ENCODE measurements around the gene CEACAM19.
"Not testable (repeated sequence)": the region's sequence is repeated elsewhere in the genome, so short reads cannot be mapped to it uniquely, and the experiment has no call there.

The CEACAM19 gene

GRCh38 chr19:44645407-44646048 lies 25.8 kb upstream of the CEACAM19 start:
- no peak for DNase-seq (ENCODE audit: low read depth in 2 of 2)

- no peak for DNase-seq (ENCODE audit: low read depth in 2 of 2)
Measured at GRCh38 chr19:44646049-44646416, 25.2 kb upstream of the CEACAM19 start.

GRCh38 chr19:44647144-44647543 lies 24.1 kb upstream of the CEACAM19 start:
- no peak for DNase-seq (ENCODE audit: low read depth in 2 of 2)

DNA sequence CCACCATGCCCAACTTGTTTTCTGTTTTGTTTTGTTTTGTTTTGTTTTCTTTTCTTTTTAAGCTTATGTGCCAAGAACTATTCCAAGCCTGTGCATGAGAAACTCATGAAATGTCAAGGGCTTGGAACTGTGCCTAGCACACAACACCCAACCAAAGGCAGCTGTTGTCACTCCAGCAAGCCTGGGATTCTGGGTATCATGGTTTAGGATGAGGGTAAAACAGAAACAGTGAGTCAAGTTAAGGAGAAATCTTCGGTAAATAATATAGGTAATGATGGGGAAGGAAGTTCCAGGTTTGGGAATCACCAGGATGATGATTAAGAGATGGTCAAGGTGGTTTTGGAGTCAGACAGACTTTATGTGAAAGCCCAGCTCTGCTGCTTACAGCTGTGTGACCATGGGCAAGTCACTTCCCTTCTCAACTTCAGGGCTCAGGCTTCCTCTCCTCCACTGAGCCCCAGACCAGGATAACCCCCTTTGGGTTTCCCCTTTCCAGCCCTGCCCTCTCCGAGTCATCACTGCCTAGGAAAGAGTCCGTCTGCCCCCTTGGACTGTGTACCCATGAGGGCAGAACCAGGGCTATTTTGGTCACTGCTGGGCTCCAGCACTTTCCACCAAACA lies 22.5 kb upstream of the CEACAM19 start:
- DNase-seq (ENCODE audit: low read depth in 2 of 2): no peak

- DNase-seq (ENCODE audit: low read depth in 2 of 2): no peak
Measured at GRCh38 chr19:44649578-44650145, 21.6 kb upstream of the CEACAM19 start.

DNA sequence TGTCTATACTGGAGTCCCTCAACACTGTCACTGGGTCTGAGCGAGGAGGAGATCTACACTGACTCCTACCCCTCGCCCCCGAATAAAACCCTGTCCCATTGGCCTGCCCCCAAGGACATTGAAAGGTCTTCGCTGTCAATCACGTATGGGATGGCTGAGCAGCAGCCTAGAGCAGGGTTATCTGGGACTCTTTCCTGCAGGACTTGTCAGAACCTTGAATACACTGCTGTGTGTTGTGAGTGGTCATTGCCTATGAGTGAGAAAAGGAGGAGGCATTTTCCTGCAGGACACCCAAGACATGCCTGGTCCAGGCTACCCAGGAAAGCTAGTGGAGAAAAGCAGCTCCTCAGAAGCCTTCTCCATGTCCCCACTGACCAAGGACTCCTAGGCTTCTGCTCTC lies 17.9 kb upstream of the CEACAM19 start:
- DNase-seq (ENCODE audit: low read depth in 2 of 2): no peak

DNA sequence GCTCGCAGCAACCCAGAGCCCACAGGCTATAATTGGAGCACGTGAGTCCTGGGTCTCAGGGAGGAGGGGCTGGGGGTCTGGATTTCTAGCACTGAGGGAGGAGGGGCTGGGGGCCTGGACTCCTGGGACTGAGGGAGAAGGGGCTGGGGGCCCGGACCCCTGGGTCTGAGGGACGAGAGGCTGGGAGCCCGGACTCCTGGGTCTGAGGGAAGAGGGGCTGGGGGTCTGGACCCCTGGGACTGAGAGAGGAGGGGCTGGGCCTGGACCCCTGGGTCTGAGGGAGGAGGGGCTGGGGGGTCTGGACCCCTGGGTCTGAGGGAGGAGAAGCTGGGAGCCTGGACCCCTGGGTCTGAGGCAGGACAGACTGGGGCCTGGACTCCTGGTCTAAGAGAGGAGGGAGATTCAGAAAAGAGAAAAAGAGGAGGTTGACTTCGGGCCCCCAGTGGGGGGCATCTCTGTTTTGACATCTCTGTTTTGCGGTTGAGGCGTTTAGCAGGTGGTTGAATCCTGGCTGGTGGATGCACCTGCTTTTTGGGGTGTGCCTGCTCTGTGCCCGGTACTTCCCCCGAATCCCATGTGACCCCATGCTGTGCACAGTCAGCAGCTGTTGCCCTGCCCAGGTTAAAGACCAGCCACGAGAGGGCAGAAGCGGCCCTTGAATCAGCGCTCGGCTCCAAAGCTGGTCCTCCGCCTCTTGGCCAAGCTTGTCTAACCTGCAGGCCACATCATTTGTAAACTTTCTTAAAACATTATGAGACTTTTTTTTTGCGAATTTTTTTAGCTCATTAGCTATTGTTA lies 17.1 kb upstream of the CEACAM19 start:
- no peak for DNase-seq (ENCODE audit: low read depth in 2 of 2)

DNA sequence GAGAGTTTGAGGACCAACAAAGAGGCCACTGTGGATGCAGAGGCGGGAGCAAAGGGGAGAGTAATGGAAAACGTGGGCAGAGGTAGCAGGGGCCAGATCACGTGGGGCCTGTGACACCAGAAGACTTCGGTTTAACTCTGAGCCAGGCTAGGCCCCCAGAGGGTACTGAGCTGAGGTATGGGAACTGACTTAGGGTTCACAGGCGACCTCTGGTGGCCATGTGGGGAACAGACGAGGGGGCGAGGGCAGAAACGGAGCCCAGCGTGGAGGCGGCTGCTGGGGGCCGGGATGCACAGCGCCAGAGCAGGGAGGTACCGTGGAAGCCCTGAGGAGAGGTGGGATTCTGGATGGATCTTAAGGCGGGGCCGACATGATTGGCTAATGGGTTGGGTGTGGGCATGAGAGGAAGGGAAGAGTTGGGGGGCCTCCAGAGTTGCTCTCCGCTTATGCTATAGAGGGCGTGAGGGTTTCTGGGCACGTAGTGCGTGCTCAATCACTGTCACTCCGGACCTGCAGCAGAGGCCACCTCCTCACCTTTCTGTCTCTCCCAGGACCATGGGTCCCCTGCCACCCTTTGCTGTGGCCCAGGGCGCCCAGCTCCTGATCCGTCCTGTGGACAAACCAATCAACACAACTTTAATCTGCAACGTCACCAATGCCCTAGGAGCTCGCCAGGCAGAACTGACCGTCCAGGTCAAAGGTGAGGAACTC lies 13.9 kb upstream of the CEACAM19 start:
- peak; percentile 53 to 57 for DNase-seq (ENCODE audit: low read depth in 2 of 2)

DNA sequence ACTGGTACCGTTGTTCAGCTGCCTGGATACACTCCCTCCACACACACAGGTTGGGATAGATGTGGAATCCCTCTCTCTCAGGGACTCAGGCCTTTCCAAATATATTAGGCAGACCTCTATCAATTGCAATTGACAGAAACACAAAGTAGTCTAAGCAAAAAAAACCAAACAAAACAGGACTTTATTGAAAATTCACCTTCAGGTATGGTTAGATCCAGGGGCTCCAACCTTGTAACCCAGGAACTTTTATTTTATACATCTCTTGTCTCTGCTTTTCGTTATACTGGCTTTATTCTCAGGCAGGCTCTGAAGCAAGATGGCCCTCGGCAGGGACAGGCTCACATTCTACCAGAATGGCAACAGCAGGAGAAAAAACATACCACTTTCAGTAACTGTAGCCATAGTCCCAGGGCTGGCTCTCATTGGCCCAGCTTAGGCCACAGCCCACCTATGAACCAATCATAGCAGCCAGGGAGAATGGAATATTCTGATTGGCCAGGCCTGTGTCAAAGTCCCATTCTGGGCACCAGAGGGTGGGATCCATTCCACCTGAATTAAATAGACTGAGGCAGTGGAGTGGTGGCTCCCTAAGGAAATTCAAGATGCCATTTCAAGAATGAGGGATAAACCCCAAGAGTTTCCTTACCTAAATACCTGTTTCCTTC lies 13.1 kb upstream of the CEACAM19 start:
- DNase-seq (ENCODE audit: low read depth in 2 of 2): no peak

- DNase-seq (ENCODE audit: low read depth in 2 of 2): no peak
Measured at GRCh38 chr19:44660081-44660480, 11.2 kb upstream of the CEACAM19 start.

DNA sequence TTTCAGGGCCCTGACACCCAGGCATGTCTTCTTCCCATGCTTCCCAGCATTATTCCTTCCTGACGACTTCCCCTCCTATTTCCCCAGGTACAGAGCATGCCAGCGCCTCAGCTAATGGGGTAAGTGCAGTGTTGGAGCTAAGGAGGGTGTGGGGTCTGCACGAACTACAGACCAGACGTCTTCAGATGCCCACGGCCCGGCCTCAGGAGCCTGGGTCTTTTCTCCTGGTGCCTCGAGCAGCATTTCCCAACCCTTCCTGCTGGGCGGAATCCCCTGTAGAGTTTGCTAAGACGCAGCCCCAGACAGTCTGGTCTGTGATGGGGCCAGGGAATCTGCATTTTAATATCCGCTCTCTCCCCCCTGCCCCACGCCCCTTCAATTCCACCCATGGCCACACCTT lies 10.1 kb upstream of the CEACAM19 start:
- no peak for DNase-seq (ENCODE audit: low read depth in 2 of 2)

GRCh38 chr19:44661904-44662303 lies 9.4 kb upstream of the CEACAM19 start:
- DNase-seq (ENCODE audit: low read depth in 2 of 2): no peak

DNA sequence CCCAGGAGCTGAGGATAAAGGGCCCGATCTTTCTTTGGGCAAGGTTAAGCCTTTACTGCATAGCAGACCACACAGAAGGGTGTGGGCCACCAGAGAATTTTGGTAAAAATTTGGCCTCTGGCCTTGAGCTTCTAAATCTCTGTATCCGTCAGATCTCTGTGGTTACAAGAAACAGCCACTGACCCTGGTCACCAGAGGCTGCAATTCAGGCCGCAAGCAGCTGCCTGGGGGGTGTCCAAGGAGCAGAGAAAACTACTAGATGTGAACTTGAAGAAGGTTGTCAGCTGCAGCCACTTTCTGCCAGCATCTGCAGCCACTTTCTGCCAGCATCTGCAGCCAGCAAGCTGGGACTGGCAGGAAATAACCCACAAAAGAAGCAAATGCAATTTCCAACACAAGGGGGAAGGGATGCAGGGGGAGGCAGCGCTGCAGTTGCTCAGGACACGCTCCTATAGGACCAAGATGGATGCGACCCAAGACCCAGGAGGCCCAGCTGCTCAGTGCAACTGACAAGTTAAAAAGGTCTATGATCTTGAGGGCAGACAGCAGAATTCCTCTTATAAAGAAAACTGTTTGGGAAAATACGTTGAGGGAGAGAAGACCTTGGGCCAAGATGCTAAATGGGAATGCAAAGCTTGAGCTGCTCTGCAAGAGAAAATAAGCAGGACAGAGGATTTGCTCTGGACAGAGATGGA lies 8.4 kb upstream of the CEACAM19 start:
- DNase-seq (ENCODE audit: low read depth in 2 of 2): no peak

GRCh38 chr19:44663996-44664395 lies 7.3 kb upstream of the CEACAM19 start:
- no peak for DNase-seq (ENCODE audit: low read depth in 2 of 2)

- DNase-seq (ENCODE audit: low read depth in 2 of 2): no peak
Measured at GRCh38 chr19:44664976-44665375, 6.3 kb upstream of the CEACAM19 start.

DNA sequence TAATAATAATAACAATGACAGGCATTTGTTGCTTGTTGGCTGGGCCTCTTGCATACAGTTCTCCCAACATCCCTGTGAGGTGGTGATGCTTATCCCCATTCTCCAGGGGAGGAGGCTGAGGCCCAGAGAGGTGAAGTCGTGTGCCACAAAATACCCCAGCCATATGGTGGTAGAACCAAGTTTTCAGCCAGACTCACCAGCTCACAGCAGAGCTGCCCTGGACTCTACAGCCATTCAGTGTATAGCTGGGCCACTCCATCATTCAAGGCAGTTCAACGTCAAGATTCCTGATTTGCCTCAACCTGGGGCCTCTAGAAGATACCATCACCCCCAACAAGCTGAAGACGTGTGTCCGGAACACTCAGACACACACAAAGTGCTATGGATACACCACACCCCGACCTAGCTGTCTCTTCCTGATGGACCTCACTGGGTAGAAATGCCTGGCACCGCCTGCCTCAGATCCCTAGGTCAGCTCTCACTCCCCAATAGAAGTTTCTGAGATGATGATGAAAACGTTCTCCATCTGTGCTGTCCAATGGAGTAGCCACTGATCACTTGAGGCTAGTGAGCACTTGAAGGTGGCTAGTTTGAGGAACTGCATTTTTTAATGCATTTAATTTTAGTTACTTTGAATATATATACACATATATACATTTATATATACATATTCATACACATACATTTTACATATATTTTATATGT lies 4.3 kb upstream of the CEACAM19 start:
- DNase-seq (ENCODE audit: low read depth in 2 of 2): no peak

DNA sequence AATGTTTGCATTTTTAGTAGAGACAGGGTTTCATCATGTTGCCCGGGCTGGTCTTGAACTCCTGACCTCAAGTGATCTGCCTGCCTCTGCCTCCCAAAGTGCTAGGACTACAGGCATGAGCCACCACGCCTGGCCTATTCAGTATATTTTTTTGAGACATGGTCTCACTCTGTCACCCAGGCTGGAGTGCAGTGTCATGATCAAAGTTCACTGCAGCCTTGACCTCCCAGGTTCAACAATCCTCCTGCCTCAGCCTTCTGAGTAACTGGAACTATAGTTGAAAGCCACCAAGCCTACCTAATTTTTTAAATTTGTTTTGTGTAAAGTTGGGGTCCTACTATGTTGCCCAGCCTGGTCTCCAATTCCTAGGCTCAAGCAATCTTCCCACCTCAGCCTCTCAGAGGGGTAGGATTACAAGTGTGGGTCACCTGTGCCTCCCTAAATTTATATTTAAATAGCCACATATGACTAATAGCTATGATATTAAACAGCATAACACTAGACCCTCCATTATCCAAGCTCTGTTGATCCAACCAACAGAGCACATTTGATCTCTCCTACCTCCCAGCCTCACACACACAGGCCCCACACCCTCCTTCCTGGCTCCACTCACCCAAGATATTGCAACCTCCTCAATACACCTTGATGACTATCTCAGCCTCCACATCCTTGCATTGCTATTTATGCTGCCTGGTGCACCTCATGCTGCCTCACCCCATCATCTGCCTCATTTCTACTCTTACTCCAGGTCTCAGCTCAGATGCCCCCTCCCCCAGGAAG lies 2.1 kb upstream of the CEACAM19 start:
- DNase-seq (ENCODE audit: low read depth in 2 of 2): no peak

- not testable (repeated sequence) for DNase-seq (ENCODE audit: low read depth in 2 of 2)
Measured at GRCh38 chr19:44670027-44670426, 1.3 kb upstream of the CEACAM19 start.

- no peak for DNase-seq (ENCODE audit: low read depth in 2 of 2)
Measured at GRCh38 chr19:44672226-44672625, 944 bp downstream of the CEACAM19 start.
